GM12891 (cell line): ENCODE measurements around the gene NRIP2.

Source experiments
- PAX5 ChIP-seq: IDR thresholded peaks from 2 replicates; pipeline ENCODE4 v1.6.1; 2011; ENCODE audit warnings: low read length, moderate library complexity, mild to moderate bottlenecking; ENCODE audit not compliant: insufficient read depth, severe bottlenecking
- POLR2A ChIP-seq: IDR thresholded peaks from 2 replicates; pipeline ENCODE4 v1.6.1; 2011; ENCODE audit warnings: low read depth, low read length, control low read depth
- POLR2AphosphoS5 ChIP-seq: IDR thresholded peaks from 2 replicates; pipeline ENCODE4 v1.6.1; 2011; ENCODE audit warnings: low read depth, low read length, control low read depth
- POU2F2 ChIP-seq: IDR thresholded peaks from 2 replicates; pipeline ENCODE4 v1.6.1; 2011; ENCODE audit warnings: low read depth, mild to moderate bottlenecking, control low read depth, low read length, moderate library complexity
- SPI1 ChIP-seq: IDR thresholded peaks from 2 replicates; pipeline ENCODE4 v1.6.1; 2011; ENCODE audit warnings: low read depth, low read length, control low read depth
- TAF1 ChIP-seq: IDR thresholded peaks from 2 replicates; pipeline ENCODE4 v1.6.1; 2011; ENCODE audit warnings: low read depth, low read length, control low read depth

DNA sequence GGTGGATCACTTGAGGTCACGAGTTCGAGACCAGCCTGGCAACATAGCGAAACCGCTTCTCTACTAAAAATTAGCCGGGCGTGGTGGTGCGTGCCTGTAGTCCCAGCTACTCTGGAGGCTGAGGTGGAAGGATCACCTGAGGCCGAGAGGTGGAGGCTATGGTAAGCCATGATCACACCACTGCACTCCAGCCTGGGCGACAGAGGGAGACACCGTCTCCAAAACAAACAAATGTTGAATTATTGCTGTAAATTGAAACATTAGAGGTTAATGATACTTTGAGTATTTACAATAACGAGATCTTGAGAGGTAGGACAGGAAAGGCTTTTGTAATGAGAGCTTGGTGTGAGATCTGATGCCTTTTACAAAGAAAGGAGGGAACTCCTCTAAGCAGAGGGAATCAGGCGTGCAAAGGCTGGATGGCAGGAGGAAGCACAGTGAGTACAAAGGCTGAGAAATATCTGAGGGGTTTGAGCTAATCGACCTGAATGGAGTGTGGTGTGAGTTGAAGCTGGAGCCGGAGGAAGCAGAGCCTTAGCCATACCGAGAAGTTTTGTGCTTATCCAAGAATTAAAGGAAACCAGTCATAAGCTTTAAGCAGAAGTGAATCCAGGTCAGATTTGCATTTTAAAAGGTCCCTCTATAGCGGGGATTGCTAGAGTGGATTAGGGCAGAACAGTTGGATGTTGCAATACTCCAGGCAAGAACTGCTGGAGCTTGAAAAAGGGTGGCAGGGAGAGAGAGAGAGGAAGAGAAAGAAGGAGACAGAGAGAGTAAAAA lies 43.3 kb upstream of the NRIP2 start:
- no peak for TF ChIP-seq POLR2AphosphoS5
- TF ChIP-seq POLR2A, result peak; percentile 12
- peak; percentile 83 for TF ChIP-seq SPI1
- no peak for TF ChIP-seq TAF1
- no peak for TF ChIP-seq POU2F2
- TF ChIP-seq PAX5, result no peak
